OCI-M1 (cell line): ENCODE measurements around the gene MOB3B.

Experiments used
- DNase-seq: peaks from one replicate; lab custom pipeline; 2025; lab: John Stamatoyannopoulos, UW

Gene MOB3B

GRCh38 chr9:27541740-27542139 lies 12.1 kb upstream of the MOB3B start:
- no peak for DNase-seq

DNA sequence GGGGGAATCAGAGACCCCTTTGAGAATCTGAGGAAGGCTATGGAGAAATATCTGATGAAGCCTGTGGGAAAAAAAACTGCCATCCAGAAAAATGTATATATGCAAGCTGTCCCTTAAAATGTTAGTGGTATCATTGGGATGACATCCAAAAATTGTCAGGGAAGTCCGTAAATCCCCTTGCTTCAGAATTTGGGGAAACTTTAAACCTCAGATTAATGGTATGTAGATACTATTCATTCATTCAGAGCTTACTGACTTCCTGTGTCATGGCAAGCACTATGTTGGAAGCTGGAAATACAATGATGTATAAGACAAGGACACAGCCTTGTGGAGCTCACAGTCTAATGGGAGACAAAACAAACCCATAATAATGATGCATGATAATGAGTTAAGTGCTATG lies 10.9 kb upstream of the MOB3B start:
- no peak for DNase-seq

GRCh38 chr9:27539479-27540441 lies 10.1 kb upstream of the MOB3B start:
- peak; percentile 10 for DNase-seq

GRCh38 chr9:27538647-27539046 lies 9.0 kb upstream of the MOB3B start:
- DNase-seq: peak; percentile 50

DNA sequence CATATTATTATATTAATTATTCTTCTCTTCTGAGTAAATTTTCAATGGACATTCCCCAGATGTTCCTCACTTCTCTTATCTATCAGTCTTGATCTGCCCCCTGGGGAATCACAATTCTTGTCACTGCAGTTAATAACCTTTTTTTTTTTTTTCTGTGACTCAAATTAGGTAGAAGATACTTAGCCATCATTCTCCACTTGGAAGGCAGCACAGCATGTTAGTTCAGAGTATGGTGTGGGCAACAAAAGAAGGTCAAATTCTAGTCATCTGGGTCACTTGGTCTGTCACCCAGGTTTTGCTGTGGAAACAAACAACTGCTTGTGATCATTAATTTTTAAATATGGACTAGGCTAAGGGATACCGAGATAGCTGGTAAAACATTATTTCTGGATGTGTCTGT lies 8.1 kb upstream of the MOB3B start:
- no peak for DNase-seq

DNA sequence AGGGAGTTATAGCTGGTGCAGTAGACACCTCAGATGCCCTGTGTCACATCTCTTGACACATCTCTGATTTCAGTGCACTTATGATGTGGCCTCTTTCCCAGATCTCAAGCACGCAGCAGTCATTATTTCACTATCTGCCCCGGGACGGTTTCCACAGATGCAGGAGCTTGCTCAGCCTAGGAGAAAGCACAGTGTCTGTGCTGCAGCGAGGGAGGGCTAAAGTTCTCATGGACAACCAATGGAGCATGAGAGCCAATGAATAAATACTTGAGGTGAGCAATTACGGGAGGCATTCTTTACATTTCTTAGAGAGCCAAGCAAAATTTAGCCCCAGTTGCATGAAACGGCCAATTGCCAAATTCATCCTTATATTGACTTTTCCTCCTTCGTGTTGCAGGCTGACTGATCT lies 7.4 kb upstream of the MOB3B start:
- no peak for DNase-seq

DNA sequence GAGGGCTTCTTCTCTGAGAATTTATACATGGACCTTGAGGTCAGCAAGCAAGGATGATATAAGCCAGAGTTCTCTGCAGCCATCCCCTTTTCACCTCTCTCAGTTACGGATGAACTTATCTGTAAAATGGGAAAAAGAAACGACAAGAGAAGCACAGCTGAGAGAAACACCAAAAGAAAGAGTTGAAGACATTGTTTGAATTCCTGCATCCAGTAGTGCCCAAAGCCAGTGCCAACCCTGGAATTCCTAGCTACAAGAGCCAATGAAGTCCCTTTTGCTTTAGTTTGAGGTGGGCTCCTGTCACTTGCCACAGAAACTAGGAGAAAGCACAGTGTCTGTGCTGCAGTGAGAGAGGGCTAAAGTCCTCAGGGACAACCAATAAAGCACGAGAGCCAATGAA lies 6.6 kb upstream of the MOB3B start:
- DNase-seq: no peak

GRCh38 chr9:27535701-27536118 lies 6.1 kb upstream of the MOB3B start:
- DNase-seq: peak; percentile 50

GRCh38 chr9:27534658-27535209 lies 5.1 kb upstream of the MOB3B start:
- DNase-seq: no peak

GRCh38 chr9:27534131-27534530 lies 4.5 kb upstream of the MOB3B start:
- no peak for DNase-seq

DNA sequence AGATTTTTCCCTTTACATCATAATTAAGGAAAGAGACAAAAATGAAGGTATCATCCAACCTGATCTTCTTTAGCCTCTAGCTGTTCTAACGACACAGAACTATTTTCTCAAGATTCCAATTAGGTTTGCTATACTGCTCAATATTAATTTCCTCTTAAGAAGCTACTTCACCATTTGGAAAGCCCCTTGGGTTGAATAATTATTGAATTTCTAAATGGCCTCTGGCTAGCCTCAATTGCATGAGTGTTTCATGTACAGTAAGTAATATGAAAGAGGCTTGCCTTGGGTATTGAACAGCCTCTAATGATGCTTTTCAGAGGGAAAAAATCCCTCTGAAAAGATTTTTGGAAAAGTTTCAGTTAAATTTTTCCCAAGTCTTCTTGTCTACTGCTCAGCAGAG lies 3.7 kb upstream of the MOB3B start:
- no peak for DNase-seq

GRCh38 chr9:27532046-27532445 lies 2.4 kb upstream of the MOB3B start:
- DNase-seq: peak; percentile 38

DNA sequence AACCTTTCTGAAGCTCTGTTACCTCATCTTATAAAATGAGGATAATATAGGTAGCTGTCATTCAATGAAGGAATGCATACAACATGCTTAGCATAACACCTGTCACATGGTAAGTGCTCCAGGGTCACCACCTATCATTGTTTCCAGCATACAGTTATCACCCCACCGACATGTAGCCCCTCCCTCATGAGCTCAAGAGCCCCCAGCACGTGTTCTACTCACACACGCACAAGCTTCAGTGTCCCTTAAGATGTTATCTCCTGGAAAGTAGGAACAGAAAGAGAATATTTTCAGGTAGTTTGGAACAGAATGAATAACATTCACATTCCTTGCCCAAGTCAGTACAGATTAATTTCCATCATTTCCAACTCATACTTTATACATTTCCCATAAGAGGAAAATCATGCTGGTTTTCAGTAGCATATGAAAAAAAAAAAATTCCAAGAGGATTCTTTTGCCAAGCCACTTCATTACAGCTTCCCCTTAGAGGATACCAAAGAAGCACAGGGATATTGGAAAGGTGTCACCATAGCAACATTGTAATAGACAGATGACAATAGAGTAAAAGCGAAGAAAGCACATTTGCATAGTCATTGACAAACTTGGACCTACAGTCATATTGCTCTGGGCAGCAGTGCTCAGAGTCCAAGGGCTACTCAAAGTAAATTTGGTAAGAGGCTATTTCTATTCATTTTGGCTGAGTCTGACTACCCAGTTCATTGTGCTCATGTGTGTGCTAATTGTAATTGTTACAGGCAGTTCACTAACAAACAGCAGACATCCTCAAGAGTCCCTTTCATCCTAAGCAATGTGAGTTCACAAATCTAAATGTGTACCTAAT lies 1.5 kb upstream of the MOB3B start:
- peak; percentile 8 for DNase-seq

DNA sequence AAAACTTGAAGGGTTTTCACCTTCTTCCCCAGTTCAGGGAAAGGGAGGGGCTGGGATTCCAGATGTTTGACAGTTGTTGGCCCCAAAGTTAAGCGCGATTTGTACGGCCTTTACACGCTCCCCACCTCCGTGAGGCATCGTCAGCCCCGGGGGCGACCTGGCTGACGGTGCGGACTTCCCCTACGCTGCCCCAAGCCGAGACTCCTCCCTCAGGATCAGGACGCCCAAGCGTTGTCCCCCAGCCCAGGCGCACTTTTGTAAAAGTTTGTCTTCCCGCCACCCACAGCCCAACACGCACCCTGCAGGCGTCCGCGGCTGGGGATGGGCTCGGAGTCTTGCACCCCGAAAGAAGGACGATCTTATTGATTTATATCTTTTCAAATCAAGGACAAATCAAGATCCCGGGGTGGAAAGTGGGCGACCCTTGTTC lies 713 bp downstream of the MOB3B start:
- peak; percentile 76 for DNase-seq

DNA sequence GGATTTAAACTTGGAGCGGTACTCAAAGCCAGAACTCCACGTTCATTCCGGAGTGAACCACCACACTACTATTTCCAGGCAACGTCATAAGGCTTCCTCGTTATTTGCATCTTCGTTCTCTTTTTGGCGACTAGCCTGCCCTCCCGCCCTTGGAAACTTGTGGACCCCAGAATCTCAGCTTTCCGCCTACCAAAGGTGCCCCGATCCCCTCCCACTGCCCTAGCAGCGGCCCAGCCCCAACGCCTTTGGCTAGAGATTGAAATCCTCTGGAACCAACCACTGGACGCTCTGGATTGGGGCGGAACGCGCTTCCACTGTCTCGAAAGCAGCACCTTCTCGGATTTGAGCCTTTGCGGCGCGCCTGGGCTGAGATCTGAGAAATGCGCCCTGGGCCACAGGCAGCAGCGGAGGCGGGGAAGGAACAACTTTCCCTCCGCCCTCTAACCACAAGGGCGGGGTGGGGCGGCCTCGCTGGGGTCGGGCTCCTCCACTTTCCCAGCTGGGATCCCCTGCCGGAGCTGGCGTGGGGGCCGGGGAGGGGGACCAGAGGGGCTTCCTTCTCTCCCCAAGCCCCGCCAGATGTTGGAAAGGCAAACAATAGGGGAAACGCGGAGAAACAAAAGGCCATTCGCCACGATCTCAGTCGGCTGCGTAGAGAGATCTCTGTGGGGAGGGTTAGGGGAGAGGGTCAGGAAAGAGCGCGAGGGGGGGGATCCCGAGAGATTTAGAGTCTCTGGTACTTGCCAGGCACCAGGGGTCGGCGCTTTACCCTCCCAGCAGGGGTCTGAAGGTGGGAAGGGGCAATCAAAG lies 1.3 kb downstream of the MOB3B start:
- DNase-seq: peak; percentile 84

GRCh38 chr9:27527702-27528075 lies 1.9 kb downstream of the MOB3B start:
- no peak for DNase-seq

DNA sequence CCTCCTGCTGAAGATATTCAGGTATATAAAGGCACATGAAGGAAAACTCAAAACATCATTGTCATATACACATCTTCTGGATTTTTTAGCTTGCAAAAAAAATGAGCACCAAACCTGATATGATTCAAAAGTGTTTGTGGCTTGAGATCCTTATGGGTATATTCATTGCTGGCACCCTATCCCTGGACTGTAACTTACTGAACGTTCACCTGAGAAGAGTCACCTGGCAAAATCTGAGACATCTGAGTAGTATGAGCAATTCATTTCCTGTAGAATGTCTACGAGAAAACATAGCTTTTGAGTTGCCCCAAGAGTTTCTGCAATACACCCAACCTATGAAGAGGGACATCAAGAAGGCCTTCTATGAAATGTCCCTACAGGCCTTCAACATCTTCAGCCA lies 5.4 kb downstream of the MOB3B start, which contains the start of gene IFNK:
IFNK (plus strand) TSS at position 55 of the 400 bp plus-strand sequence; CDS start at position 102, 47 bp downstream.
- DNase-seq: no peak

DNA sequence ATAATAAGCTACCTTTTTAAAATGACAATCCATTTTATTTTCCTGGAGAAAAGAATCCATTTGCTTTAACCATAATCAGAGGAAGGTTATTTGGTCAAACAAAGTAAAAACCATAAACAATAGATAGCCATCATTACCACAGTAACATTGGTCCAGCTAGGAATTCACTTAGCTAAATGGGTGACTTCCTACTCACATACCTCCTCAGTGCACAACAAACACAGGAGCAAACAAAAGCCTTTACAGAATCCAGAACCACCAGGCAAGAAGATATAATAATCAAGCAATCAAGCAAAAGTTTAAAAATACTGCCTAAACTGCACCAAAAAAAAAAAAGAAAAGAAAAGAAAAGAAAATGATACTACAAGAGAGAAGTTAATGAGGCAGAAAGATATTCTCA lies 6.5 kb downstream of the MOB3B start:
- no peak for DNase-seq

GRCh38 chr9:27520986-27521385 lies 8.6 kb downstream of the MOB3B start:
- no peak for DNase-seq

- DNase-seq: no peak
Observed at GRCh38 chr9:27519466-27520465, 9.8 kb downstream of the MOB3B start.
